GM13977 (cell line): Measurements from ENCODE around the gene SEMA6C.
A peak's percentile ranks its signal among the peaks of the same experiment; 100 is the strongest.
"Not testable (repeated sequence)": the region's sequence is repeated elsewhere in the genome, so short reads cannot be mapped to it uniquely, and the experiment has no call there.

ENCODE experiments used
- DNase-seq: peaks from one replicate; pipeline ENCODE4 v3.0.0; 2012; ENCODE audit warnings: low spot score
- in situ Hi-C: fragments of 300-500 bp; cut with MboI; formaldehyde crosslinking; loops from one replicate; pipeline ENCODE4 v1.12.0; 2022; ENCODE audit warnings: low sequenced_read_pairs, low pct_unique_long_range_greater_than_20kb, mixed read lengths, inconsistent platforms; ENCODE audit not compliant: unreplicated experiment
- TF ChIP-seq, protein P1 (sequence below): IDR thresholded peaks from 2 replicates; pipeline ENCODE4 v1.5.1; 2012; ENCODE audit warnings: mild to moderate bottlenecking, control low read depth; ENCODE audit not compliant: insufficient read depth; ENCODE audit errors: extremely low read depth, missing control alignments

SEMA6C gene, protein sequence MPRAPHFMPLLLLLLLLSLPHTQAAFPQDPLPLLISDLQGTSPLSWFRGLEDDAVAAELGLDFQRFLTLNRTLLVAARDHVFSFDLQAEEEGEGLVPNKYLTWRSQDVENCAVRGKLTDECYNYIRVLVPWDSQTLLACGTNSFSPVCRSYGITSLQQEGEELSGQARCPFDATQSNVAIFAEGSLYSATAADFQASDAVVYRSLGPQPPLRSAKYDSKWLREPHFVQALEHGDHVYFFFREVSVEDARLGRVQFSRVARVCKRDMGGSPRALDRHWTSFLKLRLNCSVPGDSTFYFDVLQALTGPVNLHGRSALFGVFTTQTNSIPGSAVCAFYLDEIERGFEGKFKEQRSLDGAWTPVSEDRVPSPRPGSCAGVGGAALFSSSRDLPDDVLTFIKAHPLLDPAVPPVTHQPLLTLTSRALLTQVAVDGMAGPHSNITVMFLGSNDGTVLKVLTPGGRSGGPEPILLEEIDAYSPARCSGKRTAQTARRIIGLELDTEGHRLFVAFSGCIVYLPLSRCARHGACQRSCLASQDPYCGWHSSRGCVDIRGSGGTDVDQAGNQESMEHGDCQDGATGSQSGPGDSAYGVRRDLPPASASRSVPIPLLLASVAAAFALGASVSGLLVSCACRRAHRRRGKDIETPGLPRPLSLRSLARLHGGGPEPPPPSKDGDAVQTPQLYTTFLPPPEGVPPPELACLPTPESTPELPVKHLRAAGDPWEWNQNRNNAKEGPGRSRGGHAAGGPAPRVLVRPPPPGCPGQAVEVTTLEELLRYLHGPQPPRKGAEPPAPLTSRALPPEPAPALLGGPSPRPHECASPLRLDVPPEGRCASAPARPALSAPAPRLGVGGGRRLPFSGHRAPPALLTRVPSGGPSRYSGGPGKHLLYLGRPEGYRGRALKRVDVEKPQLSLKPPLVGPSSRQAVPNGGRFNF

DNA sequence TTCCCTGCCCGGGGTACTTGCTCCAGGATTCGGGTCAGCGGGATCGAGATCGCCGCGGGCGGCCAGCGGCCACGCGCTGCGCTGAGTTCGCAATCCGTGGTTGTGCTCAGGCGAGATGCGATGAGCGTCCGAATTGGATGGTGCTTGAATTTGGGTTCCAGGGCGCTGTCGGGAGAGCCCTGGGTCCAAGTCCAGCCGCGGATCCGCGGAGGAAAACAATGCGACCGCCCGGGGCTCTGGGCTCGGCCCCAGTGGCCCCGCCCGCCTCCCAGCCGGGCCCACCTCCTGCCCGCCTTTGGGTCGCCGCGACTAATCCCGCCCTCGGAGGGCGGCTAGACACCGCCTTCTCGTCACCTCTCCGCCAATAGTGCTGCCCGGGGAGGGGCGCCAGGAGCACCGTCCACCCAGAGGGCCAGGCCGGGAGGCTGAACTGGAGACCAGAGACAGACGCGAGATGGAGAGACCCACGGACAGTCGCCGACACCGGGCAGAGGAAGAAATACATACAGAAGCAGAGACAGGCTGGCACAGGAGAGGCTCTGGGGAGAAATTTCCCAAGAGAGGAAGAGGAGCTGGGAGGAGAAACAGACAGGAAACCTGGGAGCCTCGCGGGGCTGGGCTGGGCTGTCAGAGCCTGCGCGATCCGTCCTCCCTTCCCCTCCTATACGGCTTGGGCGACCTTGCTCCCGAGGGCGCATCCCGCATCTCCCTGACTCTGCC lies at the start of gene SEMA6C:
Gene SEMA6C (minus strand): TSS at position 220 of the 720 bp plus-strand sequence. CDS start 4,010 bp downstream, outside the sequence.
- in situ Hi-C loops, result no loop called here
- TF ChIP-seq, protein P1, sequence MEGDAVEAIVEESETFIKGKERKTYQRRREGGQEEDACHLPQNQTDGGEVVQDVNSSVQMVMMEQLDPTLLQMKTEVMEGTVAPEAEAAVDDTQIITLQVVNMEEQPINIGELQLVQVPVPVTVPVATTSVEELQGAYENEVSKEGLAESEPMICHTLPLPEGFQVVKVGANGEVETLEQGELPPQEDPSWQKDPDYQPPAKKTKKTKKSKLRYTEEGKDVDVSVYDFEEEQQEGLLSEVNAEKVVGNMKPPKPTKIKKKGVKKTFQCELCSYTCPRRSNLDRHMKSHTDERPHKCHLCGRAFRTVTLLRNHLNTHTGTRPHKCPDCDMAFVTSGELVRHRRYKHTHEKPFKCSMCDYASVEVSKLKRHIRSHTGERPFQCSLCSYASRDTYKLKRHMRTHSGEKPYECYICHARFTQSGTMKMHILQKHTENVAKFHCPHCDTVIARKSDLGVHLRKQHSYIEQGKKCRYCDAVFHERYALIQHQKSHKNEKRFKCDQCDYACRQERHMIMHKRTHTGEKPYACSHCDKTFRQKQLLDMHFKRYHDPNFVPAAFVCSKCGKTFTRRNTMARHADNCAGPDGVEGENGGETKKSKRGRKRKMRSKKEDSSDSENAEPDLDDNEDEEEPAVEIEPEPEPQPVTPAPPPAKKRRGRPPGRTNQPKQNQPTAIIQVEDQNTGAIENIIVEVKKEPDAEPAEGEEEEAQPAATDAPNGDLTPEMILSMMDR, result no peak
- peak; percentile 92 for DNase-seq

DNA sequence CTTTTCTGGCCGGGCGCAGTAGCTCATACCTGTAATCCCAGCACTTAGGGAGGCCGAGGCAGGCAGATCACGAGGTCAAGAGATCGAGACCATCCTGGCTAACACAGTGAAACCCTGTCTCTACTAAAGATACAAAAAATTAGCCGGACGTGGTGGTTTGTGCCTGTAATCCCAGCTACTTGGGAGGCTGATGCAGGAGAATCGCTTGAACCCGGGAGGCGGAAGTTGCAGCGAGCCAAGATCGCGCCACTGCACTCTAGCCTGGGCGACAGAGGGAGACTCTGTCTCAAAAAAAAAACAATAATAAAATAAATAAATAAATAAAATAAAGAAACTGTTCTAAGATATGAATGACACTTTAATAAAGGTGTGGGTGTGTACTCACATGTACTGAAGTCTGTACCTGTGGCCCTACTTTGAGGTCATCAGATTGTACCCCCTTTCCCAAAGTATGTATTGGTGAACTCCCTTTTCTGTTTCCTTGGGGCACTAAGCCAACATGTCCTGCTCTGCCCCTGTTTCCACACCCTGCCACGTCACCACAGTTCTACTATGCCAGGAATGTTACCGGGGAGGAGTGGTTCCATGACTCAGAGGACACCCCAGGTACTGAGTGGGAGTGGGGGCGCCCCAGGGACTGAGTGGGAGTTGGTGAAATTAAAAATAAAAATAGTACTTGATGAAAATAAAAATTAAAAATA lies 48.6 kb upstream of the SEMA6C start:
- DNase-seq, in situ Hi-C loops: not testable (repeated sequence)

DNA sequence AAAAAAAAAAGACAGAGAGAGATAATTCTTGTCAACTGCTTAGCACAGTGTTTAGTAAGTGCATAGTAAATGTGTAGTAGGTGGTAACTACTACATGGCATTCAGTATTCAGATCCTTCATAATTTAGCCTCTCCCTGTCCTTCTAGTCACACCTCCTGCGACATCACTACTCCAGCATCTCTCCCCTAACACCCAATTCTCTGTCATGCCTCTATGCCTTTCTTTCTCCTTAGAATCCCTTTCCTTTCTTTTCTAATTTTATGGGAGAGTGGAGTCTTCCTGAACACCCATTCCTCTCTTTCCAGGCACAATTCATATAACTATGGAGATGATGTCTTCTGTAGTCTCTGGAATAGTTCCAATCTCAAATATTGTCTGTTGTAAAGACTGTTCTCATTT lies 47.4 kb upstream of the SEMA6C start:
- no peak for DNase-seq
- TF ChIP-seq, protein P1, result no peak
- in situ Hi-C loops, result no loop called here

DNA sequence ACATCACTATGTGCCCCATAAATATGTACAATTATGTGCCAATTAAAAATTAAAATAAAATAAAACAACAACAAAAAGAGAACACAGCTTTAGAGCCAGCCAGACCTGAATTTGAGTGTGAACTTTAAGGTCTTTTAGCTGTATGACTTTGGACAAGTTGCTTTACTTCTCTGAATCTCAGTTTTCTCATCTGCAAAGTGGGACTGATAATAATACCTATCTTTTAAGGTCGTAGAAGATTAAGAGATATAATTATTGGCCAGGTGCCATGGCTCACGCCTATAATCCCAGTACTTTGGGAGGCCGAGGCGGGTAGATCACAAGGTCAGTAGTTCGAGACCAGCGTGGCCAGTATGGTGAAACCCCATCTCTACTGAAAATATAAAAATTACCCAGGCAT lies 46.9 kb upstream of the SEMA6C start:
- no peak for DNase-seq
- TF ChIP-seq, protein P1, result no peak
- in situ Hi-C loops, result no loop called here

DNA sequence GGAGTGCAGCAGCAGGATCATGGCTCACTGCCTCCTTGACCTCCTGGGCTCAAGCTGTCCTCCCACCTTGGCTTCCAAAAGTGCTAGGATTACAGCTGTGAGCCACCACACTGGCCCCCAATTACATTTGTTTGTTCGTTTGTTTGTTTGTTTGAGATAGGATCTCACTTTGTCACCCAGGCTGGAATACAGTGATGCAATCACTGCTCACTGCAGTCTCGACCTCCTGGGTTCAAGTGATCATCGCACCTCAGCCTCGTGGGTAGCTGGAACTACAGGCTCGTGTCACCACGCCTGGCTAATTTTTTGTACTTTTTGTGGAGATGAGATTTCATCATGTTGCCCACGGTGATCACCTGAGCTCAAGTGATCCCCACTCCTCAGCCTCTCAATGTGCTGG lies 45.6 kb upstream of the SEMA6C start:
- DNase-seq, result no peak
- TF ChIP-seq, protein P1, result no peak
- in situ Hi-C loops, result no loop called here

DNA sequence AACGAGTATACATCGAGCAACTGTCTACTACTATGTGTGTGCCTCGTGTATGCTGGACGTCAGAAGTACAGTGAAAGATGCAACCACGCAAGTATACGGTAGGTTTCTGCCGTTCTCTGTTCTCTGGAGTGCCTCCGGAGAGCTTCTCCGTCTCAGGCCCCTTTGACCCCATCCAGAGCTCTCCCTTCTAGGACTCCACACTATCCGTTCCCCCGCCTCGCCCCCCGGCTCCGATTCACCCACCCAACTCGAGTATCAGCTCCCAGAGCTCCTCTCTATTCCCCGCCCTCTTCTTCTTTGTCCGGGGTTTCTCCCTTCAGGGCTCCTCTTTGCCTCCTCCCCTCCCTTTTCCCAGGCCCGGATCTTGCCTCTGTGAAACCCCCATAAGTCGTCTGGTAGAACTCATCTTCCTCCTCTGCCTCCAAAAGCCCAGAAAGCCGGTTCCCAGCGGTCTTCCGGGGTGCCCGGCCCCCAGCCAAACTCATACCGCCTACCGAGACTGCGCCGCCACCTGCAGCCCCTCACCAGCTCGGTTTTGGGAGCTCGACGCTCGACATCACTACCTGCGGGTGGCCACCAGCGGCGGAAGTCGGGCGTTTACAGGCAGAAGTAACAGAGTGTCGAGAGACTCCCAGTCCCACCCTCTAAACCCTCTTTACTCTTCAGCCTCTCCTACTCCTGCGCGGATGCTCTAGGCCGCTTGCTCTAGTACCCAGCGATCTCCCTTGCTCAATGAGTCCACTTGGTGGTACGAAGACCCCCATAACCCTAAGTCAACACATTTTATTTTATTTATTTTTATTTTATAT lies 43.4 kb upstream of the SEMA6C start, which contains the start of gene VPS72:
Gene VPS72 (minus strand): TSS at position 561 of the 809 bp plus-strand sequence. CDS start 76 bp downstream, at position 485.
- in situ Hi-C loops, result no loop called here
- TF ChIP-seq, protein P1, result no peak
- peak; percentile 90 for DNase-seq

DNA sequence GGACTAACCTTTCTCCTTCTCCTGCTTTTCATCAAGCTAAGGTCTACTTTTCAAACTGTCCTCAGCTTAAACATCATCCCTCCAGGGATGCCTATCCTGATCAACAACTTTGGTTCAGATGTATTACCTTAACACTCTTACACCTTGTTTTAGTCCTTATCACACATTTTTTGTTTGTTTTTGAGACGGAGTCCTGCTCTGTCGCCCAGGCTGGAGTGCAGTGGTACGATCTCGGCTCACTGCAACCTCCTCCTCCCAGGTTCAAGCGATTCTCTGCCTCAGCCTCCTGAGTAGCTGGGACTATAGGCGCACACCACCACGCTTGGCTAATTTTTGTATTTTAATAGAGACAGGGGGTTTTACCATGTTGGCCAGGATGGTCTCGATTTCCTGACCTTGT lies 42.2 kb upstream of the SEMA6C start:
- in situ Hi-C loops, DNase-seq: not testable (repeated sequence)
